Ureter (tissue), 1 donor: ENCODE results near the gene SLC22A13. TPM values are rescaled to one million over a fixed set of nuclear protein-coding genes. Genes with fewer than 3 reads are reported as not detected.
"Not testable (repeated sequence)": the region's sequence is repeated elsewhere in the genome, so short reads cannot be mapped to it uniquely, and the experiment has no call there.

ENCODE experiments used
- DNase-seq: peaks from one replicate; pipeline ENCODE4 v3.0.0-alpha.2; 2020; ENCODE audit warnings: low spot score
- total RNA-seq: library from RNA; stranded (reverse); gene quantifications from one replicate; pipeline ENCODE4 v1.2.4, GENCODE V29; 2023
- donor health status: DM: yes; HTN: yes; CAD: no.

The SLC22A13 gene
- total RNA-seq, 1 donor from 2014 or later, result 0.68 TPM

DNA sequence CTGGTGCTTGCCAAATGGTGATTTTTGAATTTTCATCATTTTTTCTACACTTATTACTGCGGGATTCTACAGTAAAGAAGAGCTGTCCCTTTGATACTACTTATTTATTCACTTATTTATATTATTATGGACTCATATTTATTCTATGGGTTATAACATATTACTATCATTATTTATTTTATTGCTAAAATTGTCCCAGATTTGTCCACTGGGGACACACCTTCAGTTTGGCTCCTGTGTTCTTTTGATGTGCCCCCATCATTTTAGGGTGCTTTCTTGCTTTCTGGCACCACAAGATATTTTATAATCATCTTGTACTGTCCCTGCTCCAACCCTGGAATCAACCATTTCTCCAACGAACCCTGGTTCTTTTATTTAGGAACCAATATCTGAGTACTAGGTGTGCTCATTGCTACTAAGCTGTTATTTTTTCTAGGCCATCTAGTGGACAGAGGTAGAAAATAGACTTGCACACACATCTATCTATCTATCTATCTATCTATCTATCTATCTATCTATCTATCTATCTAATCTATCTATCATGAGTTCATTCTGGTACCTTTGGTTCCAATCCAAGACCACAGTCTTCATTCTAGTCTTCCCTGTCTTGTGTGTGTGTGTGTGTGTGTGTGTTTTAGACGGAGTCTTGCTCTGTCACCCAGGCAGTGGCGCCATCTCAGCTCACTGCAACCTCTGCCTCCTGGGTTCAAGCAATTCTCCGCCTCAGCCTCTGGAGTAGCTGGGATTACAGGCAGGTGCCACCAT, 32.5 kb downstream of the SLC22A13 start:
- DNase-seq, result no peak

DNA sequence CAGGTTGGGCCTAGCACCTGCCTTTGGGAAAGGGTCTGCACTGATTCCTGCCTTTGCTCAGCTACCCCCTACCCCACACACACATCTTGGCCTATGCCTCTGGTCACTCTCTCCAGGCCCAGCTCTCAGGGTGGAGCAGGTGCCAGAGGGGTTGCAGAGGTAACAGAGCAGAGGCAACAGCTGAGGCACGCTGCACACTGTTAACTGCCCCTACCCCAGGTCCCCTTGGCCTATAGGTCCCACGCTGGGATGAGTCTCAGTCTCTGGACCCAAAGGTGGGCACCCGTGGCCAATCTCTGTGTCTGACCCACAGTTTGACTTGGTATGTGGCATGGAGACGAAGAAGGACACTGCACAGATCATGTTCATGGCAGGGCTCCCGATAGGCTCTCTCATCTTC, 41.3 kb downstream of the SLC22A13 start:
- DNase-seq, result no peak

DNA sequence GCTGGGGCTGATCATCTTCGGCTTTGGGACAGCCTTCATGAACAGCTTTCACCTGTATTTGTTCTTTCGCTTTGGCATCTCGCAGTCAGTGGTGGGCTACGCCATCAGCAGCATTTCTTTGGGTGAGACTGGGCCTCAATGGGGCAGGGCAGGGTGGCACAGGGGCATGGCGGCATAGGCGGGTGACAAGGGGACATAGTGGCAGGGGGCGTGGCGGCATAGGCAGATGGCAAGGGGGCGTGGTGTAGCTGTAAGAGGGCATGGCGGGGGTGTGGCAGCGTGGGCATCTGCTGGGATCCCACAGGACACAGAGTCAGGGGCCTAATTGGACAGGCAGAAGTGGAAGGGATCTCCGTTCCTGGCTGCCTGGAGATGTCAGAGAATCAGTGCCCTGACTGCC, 42.0 kb downstream of the SLC22A13 start:
- no peak for DNase-seq

DNA sequence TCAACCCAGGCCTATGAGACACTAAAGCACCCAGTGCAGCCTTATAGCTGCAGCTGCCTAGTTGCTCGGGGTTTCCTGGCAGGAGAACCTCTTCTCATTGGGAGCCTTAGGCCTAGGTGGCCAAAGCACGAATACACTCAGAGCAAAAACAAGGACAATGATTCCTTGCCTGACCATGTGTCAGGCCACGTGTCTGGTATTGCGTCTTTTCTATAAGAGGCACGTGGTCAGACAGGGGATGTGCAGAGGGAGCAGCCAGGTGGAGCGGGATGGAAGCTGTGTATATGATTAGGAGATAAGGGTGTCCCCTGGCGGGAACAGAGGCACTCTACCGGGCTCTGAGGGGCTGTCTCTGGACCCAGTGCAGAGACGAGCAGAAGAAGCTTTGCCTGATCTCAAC, 42.8 kb downstream of the SLC22A13 start:
- DNase-seq, result no peak

DNA sequence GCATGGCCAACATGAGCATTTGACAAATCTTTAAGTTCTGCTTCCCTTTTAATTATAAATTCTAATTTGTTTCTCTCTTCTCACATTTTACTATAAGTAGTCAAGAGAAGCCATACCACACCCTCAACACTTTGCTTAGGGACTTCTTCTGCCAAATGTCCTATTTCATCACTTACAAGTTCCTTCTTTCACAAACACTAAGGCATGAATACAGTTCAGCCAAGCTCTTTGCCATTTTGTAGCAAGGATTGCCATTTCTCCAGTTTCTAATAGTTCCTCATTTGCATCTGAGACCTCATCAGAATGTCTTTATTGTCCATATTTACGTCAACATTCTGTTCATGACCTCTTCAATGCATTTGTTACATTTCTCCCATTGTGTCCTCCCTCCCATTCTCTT, 45.9 kb downstream of the SLC22A13 start:
- no peak for DNase-seq

DNA sequence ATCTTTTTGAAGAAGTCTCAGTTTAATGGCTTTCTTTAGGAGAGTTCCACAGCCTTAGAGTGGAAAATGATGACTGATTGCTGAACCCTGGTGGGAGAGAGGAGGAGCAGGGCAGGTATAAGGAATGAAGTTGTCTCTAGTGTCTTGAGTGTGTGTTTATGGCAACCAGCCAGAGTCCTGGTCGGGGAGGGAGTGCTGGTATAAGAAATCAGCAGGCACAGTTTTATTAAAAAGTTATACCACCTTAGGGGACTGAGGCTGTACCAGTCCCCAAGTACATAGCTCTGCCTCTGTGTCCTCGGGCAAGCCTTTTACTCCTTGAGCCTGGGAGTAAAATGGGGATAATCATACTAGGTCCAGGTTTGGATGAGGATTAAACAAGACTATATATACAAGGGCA, 46.3 kb downstream of the SLC22A13 start:
- no peak for DNase-seq

DNA sequence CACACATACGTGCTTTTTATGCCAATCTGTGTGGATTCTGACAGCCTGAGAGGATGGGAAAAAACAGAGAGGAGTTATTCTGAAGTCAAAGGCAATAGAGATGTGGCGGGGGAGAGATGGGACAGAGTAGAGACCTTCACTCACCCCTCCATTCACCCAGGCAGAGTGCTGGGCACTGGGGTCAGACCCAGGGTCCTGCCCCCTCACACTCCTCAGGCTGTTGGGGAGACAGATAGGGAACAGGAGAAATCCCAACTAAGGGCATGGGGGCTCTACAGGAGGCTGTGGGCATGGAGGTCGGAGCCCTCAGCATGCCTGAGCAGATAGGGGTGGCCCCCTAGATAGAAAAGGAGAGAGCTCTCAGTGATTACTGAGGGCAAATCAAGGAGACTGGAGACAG, 46.7 kb downstream of the SLC22A13 start:
- no peak for DNase-seq

DNA sequence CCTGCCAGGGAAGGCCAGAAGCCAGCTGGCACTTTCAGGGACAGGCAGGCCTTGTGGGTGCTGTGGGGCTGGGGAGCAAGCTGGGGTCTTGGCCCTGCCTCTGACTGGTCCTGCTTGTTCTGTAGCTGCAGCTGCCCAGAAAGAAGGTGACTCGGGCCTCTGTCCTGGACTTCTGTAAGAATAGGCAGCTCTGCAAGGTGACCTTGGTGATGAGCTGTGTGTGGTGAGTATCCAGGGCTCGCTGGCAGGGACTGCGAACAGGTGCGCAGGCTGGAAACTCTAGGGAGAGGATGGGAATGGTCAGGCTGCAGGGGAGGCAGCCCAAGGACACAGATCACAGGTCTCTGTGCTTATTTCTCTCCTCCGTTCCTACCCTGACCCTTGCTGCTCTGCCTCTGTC, 47.7 kb downstream of the SLC22A13 start:
- DNase-seq, result no peak

DNA sequence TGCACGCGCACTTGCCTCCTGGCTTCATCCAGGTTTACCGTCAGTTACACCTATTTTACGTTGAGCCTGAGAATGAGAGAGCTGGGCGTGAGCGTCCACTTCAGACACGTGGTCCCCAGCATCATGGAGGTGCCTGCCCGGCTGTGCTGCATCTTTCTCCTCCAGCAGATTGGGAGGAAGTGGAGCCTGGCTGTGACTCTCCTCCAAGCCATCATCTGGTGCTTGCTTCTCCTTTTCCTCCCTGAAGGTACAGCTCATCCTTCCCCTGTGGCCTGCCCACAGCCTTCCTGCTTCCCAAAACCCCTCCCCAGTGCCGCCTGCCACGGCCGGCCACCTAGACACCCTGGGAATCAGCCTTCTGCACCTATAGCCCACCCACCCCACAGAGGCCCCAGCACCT, 48.1 kb downstream of the SLC22A13 start:
- DNase-seq, result no peak

DNA sequence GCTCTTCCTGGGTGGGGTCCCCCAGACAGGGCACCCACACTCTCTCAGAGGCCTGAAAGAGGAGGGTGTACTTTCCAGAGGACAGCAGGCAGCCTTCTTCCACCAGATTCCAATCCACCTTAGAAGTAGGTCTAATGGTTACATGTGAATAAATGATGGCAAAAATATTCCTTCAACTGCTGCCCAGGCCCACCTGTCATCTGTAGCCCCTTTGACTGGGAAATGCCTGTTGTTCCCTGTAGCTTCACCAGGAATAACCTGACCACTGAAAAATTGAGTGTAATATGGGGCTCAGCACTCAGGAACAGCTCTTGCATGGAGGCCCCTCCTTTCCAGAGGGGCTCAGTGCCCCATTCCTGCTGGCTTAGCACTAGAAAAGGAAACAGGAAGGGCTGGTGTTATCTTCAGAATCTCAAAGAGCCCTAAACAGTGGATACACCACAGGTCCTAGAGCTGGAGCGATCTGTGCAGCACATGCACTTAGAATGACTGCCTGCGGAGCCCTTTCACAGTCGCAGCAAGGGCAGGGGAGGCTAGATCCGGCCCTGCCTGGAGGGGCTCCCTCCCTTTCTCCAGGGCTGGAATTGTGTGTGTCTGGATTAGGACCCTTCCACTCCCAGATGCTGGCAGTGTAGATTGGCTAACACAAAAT, 48.6 kb downstream of the SLC22A13 start:
- DNase-seq, result no peak

DNA sequence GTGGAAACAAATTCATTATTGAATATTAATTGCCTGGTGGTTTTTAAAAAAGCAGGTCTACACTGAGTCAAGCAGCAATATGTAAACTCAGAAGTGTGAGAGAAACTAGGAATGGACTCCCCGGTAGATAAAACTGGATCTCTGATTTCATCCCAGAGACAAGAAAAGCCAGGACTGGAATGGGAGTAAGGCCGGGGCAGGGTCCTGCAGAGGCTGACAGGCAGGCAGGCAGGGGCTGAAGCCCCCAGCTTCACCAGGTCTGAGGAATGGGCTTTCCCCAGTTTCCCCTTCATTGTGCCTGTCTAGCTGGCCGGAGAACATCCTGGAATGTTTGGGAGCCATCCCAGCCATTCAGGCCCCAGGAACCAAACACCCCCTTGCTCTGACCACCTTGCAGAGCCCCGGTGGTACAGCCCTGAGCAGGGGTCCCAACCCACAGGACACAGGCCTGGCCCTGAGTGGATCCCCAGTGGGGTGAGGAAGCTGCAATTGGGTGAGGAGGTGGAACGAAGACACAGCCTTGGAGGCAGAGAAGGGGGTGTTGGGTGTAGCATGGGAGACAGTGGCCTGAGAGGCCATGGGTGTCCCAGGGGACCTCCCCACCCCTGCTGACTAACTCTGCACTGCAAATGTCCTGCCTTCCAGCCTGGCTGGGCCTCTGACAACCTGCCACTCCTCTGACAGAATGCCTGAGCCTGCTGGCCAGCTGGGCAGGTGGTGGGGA, 49.3 kb downstream of the SLC22A13 start:
- DNase-seq, result no peak

DNA sequence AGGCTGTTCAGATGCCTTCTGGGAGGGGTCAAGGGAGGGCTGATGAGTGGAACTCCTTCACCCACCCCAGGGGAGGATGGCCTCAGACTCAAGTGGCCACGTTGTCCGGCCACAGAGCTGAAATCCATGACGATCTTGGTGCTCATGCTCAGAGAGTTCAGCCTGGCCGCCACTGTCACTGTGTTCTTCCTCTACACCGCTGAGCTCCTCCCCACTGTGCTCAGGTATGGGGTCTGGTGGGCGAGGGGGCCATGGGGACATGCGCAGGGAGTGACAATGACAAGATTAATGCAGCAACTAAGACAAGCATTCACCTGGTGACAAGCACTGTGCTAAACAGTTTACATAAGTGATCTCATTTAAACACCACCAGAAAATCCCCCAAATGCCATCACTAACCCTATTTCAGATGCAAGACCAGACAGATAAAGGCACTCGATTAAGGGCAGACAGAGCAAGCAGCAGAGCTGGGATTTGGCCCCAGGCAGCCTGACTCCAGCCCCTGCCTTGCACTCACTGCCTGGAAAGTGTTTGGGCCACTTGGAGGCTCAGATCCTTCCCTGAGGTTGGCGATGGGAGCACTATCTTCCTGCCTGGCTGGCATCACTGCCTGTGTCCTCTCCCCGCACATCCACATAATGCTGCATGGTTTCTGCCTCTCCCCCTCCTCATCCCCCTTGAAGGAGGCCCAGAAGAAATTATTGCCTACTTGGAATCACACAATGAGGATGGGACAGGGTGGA, 50.0 kb downstream of the SLC22A13 start:
- no peak for DNase-seq

DNA sequence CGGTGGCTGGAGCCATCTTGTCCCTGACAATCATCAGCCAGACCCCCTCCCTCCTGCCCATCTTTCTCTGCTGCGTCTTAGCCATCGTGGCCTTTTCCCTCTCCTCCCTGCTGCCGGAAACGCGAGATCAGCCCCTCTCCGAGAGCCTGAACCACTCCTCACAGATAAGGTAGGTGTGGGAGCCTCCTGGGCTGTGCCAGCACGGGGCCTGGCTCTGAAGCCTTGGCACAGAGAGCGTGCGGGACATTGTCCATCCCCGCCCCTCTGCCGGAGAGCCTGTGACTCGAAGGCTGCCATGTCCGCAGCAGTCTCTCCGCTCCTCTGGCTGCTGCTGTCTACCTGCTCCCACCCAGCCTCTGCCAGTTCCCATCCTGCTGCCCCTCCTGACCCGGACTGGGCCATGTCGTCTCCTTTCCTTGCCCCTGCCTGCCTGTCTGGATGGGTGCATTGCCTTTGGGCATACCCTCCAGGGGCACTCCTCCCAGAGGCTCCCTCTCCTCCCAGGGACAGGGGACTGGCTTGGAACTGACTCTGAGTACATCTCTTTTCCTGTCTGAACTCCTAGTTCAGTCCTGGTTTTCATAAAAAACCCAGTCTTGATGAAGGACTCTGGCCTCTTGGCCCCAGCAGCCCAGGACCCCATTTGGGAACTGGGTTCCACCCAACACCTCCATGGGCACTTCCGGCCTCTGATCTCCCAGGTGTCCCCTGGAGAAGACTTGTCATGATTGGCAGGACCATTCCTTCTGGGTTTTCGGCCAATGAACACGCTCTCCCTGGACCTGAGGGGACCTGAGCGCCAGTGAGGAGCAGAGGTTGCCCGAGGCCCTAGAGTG, 51.0 kb downstream of the SLC22A13 start:
- no peak for DNase-seq

DNA sequence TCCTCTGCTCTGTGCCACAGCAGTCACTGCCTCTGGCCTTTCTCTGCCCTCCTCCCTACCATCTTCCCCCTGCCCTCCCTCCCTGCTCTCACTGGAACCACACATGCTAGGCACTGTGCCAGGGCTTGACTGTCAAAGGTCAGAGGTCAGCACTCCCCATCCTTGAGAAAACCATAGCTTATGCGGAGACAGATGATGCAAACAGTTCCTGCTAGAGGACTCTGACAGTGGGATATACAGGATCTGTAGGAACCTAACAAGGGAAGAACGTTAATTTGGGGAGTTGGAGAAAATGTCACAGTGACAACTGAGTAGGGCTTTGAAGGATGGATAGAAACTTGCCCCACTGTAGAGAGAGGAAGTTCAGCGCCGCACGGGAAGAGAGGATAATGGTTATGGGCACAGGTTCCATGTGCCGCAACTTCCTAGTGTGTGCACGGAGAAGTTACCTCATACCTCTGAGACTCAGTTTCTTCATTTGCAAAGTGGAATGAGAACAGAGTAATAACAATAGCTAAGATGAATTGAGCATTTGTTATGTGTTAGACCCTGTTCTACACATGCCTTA, 51.7 kb downstream of the SLC22A13 start:
- no peak for DNase-seq

DNA sequence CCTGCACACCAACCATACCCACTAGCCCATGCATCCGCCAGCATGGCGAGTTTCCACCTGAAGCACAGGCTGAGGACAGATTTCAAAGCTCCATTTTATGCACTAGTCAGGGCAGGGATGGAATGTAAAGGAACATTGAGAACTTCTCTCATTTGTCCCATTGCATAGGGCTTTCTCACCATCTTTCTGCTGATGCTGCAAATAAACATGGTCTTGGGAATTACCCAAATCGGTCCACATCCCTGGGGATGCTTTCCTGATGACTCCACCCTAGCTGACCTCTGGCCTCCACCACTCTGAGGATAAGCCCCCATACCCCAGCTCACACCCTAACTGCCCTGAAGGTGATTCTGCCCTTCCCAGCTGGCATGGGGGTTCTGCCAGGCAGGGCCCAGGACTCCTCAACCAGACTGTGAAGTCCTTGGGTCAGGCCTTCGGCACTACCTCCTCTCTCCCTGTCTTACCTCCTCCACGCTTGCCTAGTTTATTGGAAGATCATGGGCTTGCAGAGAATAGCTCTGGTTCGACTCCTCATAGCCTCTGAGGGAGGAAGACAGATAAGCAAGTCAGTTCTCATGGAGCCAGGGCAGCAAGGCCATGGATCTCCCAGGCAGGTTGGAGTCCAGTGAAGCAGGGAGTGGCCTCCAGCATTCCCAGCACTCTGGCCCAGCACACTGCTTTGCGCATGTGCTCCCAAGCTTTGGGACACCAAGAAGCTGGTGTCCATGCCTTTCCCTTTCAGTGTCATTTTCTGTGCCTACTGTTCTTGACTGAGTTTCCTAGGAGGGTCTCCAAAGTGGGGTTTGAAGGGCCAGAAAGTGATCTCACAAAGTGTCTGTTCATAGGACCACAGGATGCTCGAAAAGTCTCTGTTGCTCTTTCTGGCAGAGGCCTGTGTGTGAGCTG, 53.4 kb downstream of the SLC22A13 start:
- DNase-seq, result no peak

DNA sequence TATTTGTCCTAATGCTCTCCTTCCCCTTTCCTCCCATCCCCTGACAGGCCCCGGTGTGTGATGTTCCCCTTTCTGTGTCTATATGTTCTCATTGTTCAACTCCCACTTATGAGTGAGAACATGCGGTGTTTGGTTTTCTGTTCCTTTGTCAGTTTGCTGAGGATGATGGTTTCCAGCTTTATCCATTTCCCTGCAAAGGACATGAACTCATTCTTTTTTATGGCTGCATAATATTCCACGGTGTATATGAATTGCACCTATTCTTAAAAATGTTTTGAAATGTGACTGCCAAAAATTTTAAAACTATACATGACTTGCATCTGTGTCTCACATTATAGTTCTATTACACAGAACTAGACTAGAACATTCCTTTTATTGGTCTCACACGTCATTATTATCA, 55.0 kb downstream of the SLC22A13 start:
- DNase-seq, result not testable (repeated sequence)

DNA sequence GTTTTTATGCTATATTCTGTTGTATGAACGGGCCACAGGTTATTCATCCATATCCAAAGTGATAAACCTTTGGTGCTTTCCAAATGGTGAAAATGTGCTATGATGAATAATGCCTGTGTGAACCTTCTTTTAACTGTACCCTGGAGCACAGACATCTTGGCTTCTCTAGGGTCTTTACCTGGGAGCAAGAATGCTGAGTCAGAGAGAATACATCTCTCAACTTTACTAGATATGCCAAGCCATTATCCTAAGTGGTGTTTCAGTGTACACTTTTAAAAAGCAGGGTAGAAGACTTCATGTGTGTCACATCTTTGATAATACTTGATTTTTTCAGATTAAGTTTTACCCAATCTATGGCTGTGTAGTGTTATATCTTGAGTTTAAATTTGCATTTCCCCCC, 57.4 kb downstream of the SLC22A13 start:
- no peak for DNase-seq

DNA sequence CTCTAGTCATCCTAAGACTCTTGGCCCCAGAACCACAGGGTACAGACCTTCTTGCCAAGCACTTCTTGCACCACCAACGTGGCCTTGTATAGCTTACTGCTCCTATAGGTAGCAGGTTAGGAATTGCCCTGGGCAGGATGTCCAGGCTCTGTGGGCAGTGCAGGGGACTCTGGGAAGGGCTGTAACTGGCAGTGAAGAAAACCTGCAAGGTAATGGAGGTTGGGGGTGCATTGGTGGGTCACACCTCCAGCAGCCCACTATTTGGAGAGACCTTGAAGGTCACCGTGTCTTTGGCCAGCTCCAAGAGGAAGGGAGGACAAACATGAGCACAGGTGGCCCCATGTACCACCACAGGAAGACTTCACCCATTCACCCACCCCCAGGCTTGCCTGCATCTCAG, 59.6 kb downstream of the SLC22A13 start:
- DNase-seq, result peak; percentile 39

DNA sequence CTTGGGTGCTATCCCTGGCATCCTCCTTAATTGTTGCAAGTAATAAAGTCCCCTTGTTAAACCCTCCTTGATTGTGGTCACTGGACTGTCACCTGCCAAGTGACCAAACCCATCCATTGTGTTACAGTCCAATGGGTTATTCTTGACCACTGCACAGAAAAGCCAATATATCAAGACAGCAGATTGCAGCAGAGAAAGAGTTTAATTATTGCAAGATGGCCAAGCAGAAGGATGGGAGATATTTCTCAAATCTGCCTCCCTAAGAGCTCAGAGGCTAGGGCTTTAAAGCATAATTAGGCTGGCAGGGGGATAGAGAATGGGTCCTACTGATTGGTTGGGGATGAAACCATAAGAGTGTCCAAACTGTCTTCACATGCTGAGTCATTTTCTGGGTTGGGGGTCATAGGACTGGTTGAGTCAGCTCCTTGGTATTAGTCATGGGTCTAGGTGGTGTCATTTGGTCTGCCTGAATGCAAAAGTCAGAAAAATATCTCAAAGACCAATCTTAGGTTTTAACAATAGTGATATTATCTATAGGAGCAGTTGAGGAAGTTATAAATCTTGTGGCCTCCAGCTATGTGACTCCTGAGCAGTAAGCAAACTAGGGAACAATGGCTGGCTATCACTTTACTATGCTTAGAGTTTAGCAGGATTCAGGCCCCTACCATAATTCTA, 61.9 kb downstream of the SLC22A13 start:
- peak; percentile 3 for DNase-seq
